ENCODE measurements around the gene NUCKS1. TPM values are rescaled to one million over a fixed set of nuclear protein-coding genes. Genes with fewer than 3 reads are reported as not detected.

The NUCKS1 gene, protein sequence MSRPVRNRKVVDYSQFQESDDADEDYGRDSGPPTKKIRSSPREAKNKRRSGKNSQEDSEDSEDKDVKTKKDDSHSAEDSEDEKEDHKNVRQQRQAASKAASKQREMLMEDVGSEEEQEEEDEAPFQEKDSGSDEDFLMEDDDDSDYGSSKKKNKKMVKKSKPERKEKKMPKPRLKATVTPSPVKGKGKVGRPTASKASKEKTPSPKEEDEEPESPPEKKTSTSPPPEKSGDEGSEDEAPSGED
- 100 to 1,000 TPM; 157 to 168 TPM for total RNA-seq
- long read RNA-seq, donor 1, full-length matches to known transcripts: 2 of 41 reads
- long read RNA-seq, donor 1, partial matches to known transcripts: 8 of 41 reads
- long read RNA-seq, donor 1, other reads (novel, unspliced or antisense): 31 of 41 reads
- long read RNA-seq, donor 2, full-length matches to known transcripts: 1 of 22 reads
- long read RNA-seq, donor 2, partial matches to known transcripts: 2 of 22 reads
- long read RNA-seq, donor 2, other reads (novel, unspliced or antisense): 19 of 22 reads

DNA sequence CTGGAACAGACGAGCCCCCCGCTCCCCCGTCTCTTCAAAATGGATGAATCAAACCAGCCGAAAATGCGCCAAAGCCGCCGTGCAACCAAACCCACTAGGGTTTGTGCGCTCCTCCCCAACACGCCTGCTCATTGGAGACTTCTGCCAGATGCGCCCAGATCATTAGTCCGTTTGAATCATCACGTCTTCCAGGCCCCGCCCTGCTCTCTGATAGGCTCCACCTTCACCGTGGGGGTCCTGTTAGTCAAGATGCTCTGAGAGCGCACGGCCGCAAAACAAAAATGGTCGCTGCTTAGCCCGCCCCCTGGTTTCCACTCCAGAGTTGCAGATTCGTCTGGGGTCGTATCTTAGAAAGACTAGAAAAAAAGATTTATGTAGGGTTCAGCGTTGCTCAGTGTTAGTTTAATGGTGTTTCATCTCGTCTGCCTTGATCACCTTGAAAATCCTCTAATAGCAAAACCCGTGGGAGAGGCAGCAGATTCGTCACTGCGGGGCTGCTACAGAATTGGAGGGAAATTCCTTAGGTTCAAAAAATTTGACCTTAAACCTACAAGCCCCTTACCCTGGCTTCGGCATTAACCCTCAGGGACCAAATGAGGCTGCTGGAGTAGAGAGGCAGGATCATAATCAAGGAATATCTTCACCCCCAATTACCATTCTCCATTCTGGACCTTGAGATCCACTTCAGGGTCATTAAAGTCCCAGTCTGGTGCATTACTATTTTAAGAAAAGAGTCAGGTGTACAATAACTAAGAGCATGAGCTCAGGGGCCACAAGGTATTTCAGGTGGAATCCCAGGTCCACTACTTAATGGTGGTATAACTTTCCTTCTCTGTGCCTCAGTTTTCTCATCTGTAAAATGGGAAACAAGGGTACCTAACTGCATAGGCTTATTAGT lies at the start of gene NUCKS1:
Gene NUCKS1, minus strand, starts transcription at position 45 of the 898 bp plus-strand sequence. CDS start 209 bp downstream, outside the sequence.
- DNase-seq (ENCODE audit: low spot score): peak; percentile 99
- intact Hi-C loops (cut with DNase I): no loop called here

DNA sequence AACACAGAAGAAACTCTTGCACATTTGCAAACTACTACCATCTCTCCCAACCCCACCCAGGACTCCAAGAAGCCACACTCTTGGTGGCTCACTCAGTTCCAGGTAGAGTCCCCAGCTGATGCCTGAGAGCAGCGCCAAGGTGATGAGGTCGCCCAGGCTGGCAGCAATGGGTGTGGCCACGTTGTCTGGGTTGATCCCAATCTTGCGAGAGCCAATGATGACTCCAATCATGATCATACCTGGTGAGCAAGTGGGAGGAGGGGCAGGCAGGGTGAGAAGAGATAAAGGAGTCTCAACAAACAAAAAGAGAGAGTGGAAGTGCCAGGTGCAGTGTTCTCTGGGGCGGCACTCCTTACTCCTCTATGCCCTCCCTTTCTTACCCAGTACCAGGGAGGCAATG lies 48.6 kb upstream of the NUCKS1 start:
- intact Hi-C loops (cut with DNase I): loop anchor here (10.0 kb wide), 2 partner anchors 116 to 306 kb away; no protein-coding TSS in a partner anchor
- DNase-seq (ENCODE audit: low spot score): no peak

DNA sequence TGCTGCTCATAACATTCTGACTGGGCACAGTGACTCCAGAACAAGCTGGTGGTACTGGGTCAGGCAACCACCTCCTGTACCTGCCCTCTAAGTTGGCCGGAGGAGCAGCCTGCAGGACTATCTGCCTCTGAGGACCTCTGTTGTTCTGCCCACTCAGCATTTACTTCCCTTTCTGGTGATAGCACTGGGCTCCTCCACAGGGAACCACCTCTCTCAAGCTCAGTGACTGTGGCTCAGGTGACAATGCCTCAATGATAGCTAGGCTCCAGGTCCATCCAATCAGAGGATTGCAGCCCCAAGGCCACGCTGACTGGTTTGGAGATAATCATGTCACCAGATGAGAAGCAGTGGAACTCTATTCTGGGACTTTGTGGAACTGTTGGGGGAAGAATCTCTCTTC lies 47.2 kb upstream of the NUCKS1 start:
- DNase-seq (ENCODE audit: low spot score): no peak
- intact Hi-C loops (cut with DNase I): loop anchor here (10.0 kb wide), 2 partner anchors 118 to 308 kb away; no protein-coding TSS in a partner anchor

DNA sequence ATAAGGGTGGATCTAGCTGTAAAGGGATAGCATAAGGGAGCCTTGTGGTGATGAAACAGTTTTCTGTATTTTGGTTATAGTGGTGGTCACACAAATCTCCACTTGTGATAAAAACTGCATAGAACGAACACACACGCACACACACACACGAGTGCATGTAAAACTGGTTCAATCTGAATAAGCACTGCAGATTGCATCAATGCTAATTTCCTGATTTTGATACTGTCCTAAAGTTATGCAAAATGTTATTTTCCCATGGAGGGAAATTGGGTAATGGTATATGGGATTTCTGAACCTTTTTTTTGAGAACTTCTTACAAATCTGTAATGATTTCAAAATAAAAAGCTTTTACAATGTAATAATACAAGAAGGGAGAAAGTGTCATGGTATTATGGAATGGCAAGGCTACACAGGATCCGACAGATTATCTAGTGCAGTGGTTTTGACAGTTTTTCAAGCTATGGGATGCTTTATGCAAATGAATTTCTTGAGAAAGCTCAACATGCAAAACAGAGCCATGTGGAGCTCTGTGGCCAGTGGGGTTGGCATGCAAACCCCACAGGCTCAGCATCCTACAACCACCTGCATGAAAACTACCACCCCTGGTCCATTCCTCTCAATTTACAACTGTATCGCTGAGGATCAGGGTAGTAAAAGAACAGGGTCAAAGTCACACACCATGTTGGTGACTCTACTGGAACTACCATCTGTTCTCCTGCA lies 44.2 kb upstream of the NUCKS1 start:
- no peak for DNase-seq (ENCODE audit: low spot score)
- intact Hi-C loops (cut with DNase I): loop anchor here (5.0 to 10.0 kb wide), 3 partner anchors 121 to 311 kb away; no protein-coding TSS in a partner anchor

DNA sequence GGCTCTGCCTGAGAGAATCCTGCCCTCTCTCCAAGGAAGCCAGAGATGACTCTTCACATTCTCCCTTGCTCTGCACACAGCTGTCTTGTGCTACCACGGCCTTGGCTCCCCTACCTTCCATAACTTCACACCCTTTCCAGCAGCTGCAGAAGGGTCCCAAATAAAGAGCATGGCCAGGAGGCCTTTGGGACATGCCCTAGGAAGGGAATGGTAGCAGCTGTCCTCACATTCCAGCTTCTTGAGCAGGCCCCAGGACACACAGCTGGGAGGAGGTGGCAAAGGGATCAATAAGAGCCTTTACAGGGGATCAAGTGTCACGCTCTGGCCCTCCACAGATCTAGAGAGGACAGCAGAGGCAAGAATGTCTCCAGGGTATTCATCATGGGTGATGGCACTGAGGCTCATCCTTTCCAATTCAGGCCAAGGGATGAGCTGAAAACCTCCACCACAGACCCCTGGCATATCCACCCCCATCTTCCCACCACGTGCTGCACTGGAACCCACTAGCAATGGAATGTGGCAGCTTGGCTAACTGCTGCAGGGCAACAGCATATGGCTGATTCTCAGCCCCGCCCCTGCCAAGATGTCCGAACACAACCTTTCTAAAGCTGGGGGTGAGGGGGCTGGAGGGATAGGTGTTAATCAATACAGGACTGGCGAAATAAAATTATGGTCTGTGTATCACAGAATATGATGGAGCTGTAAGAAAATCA lies 43.1 kb upstream of the NUCKS1 start:
- DNase-seq (ENCODE audit: low spot score): no peak
- intact Hi-C loops (cut with DNase I): loop anchor here (5.0 to 10.0 kb wide), 3 partner anchors 122 to 312 kb away; no protein-coding TSS in a partner anchor

DNA sequence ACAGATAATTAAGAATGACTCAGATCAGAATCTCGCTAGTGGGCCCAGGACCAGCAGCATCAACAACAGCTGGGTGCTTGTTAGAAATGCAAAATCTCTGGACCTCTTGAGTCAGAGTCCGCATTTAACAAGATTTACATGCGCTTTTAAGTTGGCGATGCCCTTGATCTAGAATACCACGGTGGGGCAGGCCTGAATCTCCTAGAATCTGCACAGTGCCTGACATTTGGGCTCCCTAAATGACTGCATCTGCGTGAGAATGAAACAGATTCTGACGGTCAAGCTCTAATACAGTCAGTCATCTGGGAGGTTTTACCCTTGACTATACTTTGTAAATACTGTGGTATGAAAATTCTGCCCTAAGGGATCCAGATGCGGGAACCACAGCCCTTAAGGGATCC lies 42.5 kb upstream of the NUCKS1 start:
- DNase-seq (ENCODE audit: low spot score): no peak
- intact Hi-C loops (cut with DNase I): loop anchor here (5.0 to 10.0 kb wide), 3 partner anchors 122 to 312 kb away; no protein-coding TSS in a partner anchor

DNA sequence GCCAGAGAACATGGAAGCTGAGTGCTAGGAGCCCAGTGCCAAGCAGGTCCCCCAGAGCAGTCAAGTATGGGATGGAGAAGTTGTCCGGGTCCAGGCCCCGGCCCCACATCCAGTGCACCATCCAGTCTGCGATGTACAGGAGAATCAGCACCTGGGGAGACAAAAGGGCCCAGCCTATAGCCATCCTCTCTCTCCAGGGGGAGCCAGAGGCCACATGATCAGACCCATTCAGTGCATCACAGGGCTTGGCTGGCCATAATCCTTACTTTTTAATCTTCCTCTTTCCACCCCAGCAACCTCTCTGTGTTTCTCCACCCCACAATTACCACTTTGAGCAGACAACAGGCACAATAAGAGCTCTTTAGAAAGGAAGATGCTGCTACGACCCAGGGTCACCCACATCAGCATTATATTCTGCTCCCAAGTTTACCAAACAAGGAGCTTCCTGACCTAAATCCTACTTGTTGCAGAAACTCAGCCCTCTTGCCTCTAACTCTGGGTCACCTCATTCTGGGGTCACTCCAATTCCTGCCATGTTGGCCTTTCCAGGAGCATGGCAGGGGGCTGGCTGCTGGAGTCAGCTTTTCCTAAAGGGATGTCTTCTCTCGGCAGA lies 41.7 kb upstream of the NUCKS1 start:
- intact Hi-C loops (cut with DNase I): loop anchor here (5.0 to 10.0 kb wide), 3 partner anchors 123 to 313 kb away; no protein-coding TSS in a partner anchor
- no peak for DNase-seq (ENCODE audit: low spot score)

DNA sequence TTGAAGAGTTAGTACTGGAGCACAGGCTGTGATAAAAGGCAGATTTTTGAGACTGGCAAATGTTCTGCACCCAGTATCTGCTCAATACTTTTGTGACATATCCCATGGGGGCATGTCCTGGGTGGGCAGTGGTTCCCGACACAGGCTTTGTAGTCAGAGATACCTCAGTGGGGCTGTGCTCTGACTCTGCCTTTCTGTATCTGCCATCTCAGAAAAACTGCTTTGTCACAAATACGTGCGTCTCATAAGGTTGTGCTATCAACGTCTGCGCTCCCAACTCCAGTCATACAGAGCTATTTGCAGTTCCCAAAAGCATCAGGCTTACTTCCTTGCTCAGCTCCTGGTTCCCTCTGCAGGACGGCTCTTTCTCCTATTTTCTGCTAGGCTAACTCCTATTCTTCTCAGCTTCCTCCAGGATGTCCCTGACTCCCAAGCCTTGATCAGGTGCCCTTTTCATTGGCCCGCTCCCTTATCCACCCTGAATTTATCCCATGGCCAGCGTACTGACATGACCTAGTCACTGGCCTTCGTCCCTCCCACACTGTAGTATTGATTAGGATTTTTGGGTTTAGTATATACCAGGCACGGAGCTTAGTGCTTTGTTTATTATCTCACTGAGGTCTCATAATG lies 37.4 kb upstream of the NUCKS1 start:
- no peak for DNase-seq (ENCODE audit: low spot score)
- intact Hi-C loops (cut with DNase I): loop anchor here in 1 of 2 donors (10.0 kb wide), 1 partner anchor 1547 kb away; no protein-coding TSS in a partner anchor

DNA sequence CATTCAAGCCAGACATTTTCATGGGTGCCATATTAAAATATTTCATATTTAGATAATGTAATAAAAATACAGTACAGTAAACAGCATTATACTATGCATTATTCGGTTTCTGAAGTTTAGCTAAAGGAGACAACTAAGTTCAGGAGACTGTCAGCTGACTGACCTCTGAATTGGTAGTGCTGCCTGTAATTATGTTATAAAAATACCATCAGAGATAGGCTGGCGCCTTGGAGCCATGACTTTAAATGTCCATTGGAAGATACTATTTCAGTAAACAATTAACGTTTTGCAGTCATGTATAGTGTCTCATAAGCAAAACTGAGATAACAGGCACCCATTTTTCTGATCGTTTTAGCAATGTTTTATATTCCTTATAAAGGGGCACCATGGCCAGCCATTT lies 36.6 kb upstream of the NUCKS1 start:
- intact Hi-C loops (cut with DNase I): loop anchor here in 1 of 2 donors (10.0 kb wide), 1 partner anchor 1548 kb away; no protein-coding TSS in a partner anchor

DNA sequence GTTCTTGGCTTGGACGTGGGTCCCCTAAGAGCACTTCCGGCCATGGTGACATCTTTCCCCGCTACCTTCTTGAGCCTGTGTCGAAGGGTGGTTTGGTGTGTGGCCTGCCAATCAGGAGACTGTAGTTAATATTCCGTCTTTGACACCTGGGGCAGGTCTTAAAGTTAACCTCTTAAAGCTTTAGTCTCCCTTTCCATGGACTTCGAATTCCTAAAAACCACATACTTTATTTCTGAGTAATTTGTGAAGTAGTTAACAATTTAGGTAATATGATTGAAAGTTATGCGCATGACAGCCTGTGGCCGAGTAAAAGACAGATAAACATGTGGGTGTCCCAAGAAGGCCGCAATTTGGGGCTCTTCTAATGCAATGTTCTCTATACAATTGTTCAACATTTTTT lies 35.5 kb upstream of the NUCKS1 start:
- DNase-seq (ENCODE audit: low spot score): no peak
- intact Hi-C loops (cut with DNase I): loop anchor here in 1 of 2 donors (10.0 kb wide), 1 partner anchor 1549 kb away; no protein-coding TSS in a partner anchor

More for the DNA sequence above, 36.6 kb upstream of the NUCKS1 start:
- DNase-seq (ENCODE audit: low spot score): no peak

DNA sequence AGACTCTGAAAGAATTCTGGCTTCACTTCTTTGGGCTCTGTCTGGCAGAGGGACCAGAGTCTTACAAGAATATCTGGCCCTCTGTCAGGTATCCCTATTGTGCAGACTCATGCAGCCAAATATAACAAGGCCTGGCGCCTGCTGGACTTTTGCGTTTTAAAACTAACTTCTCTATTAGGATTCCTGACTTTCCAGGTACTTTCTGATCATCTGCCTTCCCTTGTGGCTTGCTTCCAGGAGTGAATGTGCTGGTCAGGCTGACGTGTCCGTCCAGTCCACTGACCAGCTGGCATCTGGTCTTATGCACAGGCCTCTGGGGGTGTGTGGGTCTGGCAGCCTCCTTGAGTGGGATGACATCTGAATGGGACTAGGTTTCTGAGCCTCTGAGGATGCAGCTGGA lies 33.9 kb upstream of the NUCKS1 start:
- intact Hi-C loops (cut with DNase I): loop anchor here in 1 of 2 donors (10.0 kb wide), 1 partner anchor 1551 kb away; no protein-coding TSS in a partner anchor
- no peak for DNase-seq (ENCODE audit: low spot score)

DNA sequence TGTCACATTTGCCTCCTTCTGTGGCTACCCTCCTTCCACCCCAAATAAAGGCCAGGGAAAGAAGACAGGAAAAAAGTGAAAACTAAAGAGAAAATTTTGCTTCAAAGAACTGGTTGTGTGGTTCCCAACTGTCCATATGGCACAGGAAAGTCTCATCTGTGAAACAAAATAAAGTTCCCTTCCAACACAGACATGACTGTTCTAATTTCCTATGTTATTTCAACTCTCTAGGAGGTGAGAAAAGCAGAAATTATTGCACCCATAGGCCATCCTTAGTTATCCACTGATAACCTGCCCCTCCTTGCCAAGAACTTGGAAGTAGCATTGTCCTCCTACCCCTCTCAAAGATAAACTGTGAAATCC lies 33.4 kb upstream of the NUCKS1 start:
- DNase-seq (ENCODE audit: low spot score): no peak
- intact Hi-C loops (cut with DNase I): loop anchor here in 1 of 2 donors (10.0 kb wide), 1 partner anchor 1551 kb away; no protein-coding TSS in a partner anchor

DNA sequence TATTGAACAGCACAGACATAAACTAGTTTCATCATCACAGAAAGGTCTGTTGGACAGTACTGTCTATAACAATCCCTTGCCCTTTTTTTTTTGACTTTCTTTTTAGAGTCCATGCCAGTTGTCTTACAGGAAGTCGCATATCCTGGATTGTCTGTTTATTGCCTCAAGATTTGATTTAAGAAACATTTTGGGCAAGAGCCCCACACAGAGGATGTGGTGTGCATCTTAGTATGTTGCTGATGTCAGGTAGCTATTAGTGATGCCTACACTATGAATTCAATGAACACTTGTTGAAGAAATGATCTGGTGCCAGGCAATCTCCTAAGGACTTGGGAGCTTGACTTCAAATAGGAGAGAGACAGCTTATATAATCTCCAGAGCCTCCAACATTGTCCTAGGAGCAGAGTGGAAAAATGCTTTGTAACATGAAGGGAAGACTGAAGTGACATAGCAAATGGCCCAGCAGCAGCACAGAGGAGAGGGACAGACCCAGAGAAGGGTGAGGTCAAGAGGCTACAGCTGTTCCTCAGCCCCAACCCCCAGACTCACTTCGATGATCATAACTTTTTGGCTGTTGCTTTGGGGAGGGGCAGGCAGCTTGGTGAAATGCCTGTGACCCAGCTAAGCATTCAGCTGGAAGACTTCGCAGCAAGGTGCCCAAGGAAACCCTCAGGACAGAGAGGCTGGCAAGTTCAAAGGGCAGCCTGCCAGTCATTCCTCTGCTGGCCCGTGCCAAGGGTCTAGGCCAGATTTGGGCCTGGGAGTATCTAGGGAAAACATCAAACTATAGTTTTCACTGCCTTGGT lies 32.8 kb upstream of the NUCKS1 start:
- no peak for DNase-seq (ENCODE audit: low spot score)
- intact Hi-C loops (cut with DNase I): loop anchor here in 1 of 2 donors (10.0 kb wide), 1 partner anchor 1552 kb away; no protein-coding TSS in a partner anchor

DNA sequence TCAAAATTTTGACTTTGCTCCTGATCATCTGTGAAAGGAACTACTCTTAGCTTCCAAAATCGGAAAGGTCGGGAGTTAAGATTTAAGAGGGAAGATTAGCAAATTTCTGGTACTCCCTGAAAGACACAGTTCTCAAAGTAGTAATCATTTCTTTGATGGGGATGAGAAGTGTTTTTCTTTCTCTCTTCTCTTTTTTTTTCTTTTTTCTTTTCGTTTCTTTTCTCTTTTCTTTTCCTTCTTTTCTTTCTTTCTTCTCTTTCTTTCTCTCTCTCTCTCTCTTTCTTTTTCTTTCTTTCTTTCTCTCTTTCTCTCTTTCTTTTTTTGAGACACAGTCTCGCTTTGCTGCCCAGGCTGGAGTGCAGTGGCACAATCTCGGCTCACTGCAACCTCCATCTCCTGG lies 30.4 kb upstream of the NUCKS1 start:
- no peak for DNase-seq (ENCODE audit: low spot score)
- intact Hi-C loops (cut with DNase I): loop anchor here in 1 of 2 donors (10.0 kb wide), 1 partner anchor 1554 kb away; no protein-coding TSS in a partner anchor

DNA sequence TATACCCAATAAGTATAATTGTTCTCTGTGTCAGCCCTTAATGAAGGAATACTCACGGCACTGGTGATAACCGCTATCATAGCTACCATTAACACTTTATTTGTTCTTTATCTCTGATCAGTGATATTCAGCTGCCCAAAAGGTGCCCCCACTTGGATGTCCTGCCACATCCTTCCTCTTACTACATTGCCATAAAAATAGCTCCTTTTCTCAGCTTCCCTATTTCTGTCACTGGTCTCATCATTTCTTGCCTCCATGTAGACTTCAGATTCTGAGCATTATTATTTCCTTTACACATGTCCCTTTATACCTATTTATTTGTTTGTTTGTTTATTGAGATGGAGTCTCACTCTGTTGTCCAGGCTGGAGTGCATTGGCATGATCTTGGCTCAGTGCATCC lies 28.0 kb upstream of the NUCKS1 start:
- intact Hi-C loops (cut with DNase I): no loop called here
- DNase-seq (ENCODE audit: low spot score): no peak

DNA sequence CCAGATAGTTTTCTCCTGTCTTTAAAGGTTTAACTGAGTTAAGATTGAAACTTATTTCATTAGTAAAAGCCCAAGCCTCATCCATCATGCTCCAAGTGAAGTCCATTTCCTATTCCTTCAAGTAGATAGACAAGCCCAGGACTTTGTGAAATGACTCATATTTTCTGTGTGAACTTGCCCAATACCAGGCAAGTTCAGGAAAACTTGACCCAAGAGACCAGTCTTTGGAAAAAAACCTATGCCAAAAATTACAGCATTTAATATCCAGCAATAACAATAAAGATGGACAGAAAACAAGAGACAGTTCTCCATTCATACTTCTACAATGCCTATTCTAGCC lies 25.7 kb upstream of the NUCKS1 start:
- DNase-seq (ENCODE audit: low spot score): no peak
- intact Hi-C loops (cut with DNase I): no loop called here

Measured in posterior vena cava (tissue), 2 donors.